HG03196 (cell line): ENCODE data around the gene TIAM1.

Source experiments
- ATAC-seq: cut with Tn5 transposase; IDR thresholded peaks from one replicate; pipeline ENCODE4 v1.9.1; 2021; ENCODE audit not compliant: unreplicated experiment

TIAM1 gene

GRCh38 chr21:31176725-31177124, 167.3 kb downstream of the TIAM1 start:
- no peak for ATAC-seq

GRCh38 chr21:31176080-31176551, 167.9 kb downstream of the TIAM1 start:
- no peak for ATAC-seq

- no peak for ATAC-seq
Measured at GRCh38 chr21:31173881-31174555, 170.0 kb downstream of the TIAM1 start.

- ATAC-seq, result no peak
Measured at GRCh38 chr21:31172328-31172727, 171.7 kb downstream of the TIAM1 start.

GRCh38 chr21:31164713-31165694, 179.1 kb downstream of the TIAM1 start:
- no peak for ATAC-seq

- ATAC-seq, result no peak
Measured at GRCh38 chr21:31162827-31163226, 181.2 kb downstream of the TIAM1 start.

GRCh38 chr21:31162079-31162699, 181.9 kb downstream of the TIAM1 start:
- ATAC-seq, result no peak

- no peak for ATAC-seq
Measured at GRCh38 chr21:31161157-31161556, 182.9 kb downstream of the TIAM1 start.

- ATAC-seq, result no peak
Measured at GRCh38 chr21:31159808-31160207, 184.3 kb downstream of the TIAM1 start.

GRCh38 chr21:31158789-31159581, 185.1 kb downstream of the TIAM1 start:
- no peak for ATAC-seq

- ATAC-seq, result no peak
Measured at GRCh38 chr21:31157756-31158155, 186.3 kb downstream of the TIAM1 start.

- no peak for ATAC-seq
Measured at GRCh38 chr21:31156662-31157061, 187.4 kb downstream of the TIAM1 start.

GRCh38 chr21:31156169-31156568, 187.9 kb downstream of the TIAM1 start:
- ATAC-seq, result no peak

GRCh38 chr21:31151156-31152045, 192.7 kb downstream of the TIAM1 start:
- no peak for ATAC-seq

GRCh38 chr21:31145274-31145673, 198.8 kb downstream of the TIAM1 start:
- no peak for ATAC-seq

- no peak for ATAC-seq
Measured at GRCh38 chr21:31143036-31143435, 201.0 kb downstream of the TIAM1 start.

- ATAC-seq, result no peak
Measured at GRCh38 chr21:31142600-31142999, 201.5 kb downstream of the TIAM1 start.

- no peak for ATAC-seq
Measured at GRCh38 chr21:31141389-31142000, 202.6 kb downstream of the TIAM1 start.

GRCh38 chr21:31140676-31141075, 203.4 kb downstream of the TIAM1 start:
- no peak for ATAC-seq
